ENCODE results near the gene GNG11.
"Not testable (repeated sequence)": the region's sequence is repeated elsewhere in the genome, so short reads cannot be mapped to it uniquely, and the experiment has no call there.

GNG11 gene

GRCh38 chr7:93911661-93912060, 9.9 kb upstream of the GNG11 start:
- DNase-seq, result not testable (repeated sequence)

DNA sequence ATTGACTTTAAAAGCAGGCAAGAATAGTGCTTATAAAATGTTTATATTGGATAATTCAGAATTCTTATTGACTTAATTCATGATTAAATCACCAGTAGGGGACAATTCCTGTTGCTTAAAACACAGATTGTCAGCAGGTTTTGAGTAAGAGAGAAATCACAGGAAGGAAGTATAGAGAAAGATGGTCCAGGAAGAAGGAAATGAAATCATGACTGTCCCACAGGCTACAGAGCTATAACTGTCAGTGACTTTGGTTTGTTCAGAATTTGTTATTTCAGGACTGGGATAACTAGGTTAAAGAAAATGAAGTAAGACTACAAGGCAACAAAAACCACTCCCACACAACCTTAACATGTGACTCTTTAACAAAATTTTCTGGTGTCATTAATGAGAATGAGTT, 8.3 kb upstream of the GNG11 start:
- DNase-seq, result no peak

GRCh38 chr7:93914581-93915066, 6.9 kb upstream of the GNG11 start:
- no peak for DNase-seq

GRCh38 chr7:93915206-93915842, 6.2 kb upstream of the GNG11 start:
- not testable (repeated sequence) for DNase-seq

GRCh38 chr7:93915888-93916287, 5.6 kb upstream of the GNG11 start:
- DNase-seq, result not testable (repeated sequence)

- DNase-seq, result not testable (repeated sequence)
Observed at GRCh38 chr7:93916315-93916714, 5.2 kb upstream of the GNG11 start.

DNA sequence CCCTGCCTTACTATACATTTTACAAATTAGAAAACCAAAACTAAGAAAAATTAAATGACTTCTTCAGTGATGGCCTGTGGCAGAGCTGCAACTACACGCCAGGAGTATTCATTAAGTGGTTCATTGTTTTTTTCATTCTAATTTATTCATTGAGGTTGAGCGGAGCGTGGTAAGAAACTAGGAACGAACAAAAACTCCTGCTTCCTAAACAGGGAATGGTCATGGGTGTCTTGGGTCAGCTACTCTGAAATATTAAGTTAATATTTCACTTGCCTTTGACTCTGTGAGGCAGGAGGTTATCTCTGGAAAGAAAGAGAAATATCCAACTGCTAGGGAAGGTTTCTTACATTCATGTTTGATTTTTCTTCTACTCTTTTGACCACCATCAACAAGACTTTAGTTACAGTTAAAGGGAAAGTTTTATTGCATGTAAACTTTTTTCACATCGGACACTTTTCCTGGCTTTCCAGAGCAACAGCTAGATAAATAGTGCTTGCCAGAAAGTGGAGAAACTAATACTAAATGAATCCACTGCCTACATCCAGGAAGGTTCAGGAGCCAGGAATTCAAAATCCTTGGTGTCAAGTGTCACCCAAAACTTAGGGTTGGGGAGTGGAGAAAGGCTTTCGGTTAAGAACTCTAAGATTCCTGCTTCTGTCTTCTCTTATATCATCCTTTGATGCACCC, 896 bp upstream of the GNG11 start:
- no peak for DNase-seq

- DNase-seq, result no peak
Observed at GRCh38 chr7:93921186-93921585, 349 bp upstream of the GNG11 start.

GRCh38 chr7:93923296-93923695, 1.8 kb downstream of the GNG11 start:
- no peak for DNase-seq

GRCh38 chr7:93923942-93924341, 2.4 kb downstream of the GNG11 start:
- DNase-seq, result no peak

DNA sequence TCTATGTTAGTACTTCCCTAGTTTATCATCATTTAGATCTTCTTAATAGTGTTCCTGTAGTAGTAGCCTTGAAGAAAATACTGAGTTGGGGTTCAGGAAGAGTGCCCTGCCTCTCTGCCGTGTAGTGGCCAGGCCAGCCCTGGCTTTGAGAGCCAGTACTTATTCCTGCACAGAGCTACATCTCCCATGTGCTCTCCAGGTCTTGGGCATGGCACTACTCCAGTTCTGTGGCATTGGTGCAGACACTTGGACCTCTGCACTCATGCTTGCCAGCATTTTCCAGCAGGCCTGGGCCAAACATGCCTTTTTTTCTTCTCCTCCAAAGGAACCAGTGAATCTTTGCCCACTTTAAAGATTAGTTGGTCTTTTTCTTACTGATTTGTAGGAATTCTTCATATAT, 5.3 kb downstream of the GNG11 start:
- no peak for DNase-seq

DNA sequence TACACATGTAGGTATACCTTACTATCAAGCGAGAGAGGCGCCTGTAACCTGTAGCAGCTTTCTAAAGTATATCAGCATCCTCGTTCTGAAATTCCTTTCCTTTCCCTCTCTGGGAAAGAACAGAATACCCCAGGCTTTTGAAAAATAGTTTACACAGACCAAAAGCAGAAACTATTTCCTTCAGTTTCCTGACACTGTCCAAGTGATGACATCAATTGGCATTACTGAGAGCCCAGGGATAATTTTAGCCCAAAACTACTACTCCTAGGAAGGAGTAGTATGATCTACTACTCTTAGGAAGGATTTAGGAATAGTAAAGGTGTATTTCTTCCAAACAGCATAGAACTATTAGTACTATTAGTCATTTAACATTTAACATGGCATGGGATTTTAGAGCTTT, 6.0 kb downstream of the GNG11 start:
- no peak for DNase-seq

- DNase-seq, result no peak
Observed at GRCh38 chr7:93931655-93932054, 10.1 kb downstream of the GNG11 start.

DNA sequence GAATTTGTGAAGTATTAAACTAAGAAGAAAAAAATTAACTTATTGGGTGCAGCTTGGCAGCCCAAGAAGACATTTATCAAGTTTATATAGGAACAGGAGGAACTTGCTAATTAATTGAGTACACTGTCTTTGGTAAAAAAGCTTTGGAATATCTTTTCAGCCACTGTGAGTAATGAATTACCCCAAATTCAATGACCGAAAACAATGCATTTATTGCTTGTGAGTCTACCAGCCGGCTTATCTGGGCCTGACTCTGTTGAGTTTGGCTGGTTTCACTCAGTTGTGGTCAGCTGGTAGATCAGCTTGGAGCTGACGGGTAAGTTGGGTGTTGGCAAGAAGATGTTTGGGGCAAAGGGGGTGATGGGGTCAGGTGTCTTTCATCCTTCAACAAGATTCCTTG, 11.6 kb downstream of the GNG11 start:
- no peak for DNase-seq

- DNase-seq, result no peak
Observed at GRCh38 chr7:93935102-93935501, 13.6 kb downstream of the GNG11 start.

DNA sequence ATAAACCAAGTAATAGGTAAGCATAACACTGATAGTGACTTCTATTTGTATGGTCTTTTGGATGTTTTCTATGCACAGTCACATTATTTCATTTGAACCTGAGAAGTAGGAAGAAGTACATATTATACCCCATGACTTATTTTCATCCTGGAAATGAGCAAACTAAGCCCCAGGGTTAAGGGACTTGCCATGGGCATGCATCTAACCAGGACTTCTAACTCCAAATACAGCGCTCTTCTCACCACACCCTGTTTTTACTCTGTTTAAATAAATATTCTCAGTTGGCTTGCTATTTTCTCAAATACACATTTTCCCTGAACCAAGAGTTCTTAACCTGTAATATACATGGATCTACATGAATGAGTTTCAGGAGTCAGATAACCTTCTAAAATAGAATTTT, 16.3 kb downstream of the GNG11 start:
- DNase-seq, result no peak

DNA sequence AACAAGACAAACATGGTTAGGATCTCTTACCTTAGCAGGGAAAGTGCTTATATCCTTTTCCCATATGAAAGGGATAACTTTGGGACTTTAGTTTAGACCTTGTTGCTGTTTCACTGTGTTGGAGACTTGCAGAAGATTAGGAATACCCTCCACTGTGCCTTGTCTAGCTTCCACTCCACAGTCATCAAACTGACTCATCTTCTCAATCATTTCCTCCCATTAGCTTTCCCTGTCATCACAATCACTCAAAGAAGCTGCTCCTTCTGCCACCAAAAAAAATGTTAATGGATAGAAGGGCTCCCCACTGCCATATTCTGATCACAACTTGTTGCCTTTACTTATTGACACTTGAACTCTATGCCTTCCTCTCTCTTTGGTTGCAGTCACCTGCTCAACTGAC, 16.8 kb downstream of the GNG11 start:
- DNase-seq, result no peak

- no peak for DNase-seq
Observed at GRCh38 chr7:93941945-93942344, 20.4 kb downstream of the GNG11 start.

DNA sequence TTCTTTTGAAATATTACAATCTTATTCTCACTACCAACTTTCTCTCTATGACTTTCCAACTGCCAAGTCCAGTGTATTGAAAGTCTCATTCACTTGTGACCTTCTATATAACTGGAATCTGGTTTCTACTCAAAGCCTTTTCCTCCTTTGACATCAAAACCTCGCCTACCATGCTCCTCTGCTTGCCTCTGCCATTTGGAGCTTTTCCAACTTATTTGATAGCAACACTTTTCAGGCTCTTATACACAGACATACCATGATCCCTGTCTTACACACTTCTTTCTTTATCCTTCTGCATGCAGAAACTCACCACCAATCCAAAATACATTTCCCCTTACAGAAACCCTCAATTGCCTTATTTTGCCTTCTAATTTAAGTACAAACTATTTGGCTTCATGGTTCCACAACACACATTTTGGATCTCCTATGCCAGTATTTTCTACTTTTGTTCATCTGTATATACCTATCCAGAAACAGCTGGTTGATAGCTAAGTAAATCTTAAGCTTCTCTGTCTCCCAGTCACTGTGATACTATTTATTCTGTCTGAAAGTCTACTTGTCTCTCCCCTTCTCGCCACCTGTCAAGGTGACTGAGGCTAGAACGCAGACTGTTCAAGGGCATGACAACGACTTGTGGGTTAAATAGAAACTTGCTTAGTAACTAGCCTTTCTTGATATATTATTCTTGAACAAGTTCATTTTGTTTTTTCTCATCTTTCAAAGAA, 22.4 kb downstream of the GNG11 start:
- no peak for DNase-seq

DNA sequence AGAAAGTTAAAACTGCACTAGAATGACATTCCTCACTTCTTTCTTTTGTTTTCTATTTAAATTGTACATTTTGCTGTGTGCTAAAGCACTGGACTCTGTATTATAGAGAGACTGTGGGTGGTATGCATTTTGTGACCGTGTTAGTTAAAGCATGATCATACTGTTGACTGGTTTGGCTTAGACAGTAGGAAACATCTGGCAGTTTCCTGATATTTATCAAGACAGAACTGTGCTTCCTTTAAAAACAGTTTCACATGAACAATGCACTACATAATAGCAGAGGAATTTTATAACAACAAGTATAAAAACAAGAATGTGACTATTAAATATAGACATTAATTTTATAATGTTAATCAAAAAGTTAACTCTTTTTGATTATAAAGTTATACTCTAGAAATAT, 23.1 kb downstream of the GNG11 start:
- DNase-seq, result no peak

- no peak for DNase-seq
Observed at GRCh38 chr7:93945083-93945482, 23.5 kb downstream of the GNG11 start.

GRCh38 chr7:93945756-93946535, 24.4 kb downstream of the GNG11 start:
- no peak for DNase-seq

GRCh38 chr7:93948106-93948505, 26.6 kb downstream of the GNG11 start:
- DNase-seq, result no peak

All from SHP77 (cell line).